ENCODE results near the gene AK1.
"Not testable (repeated sequence)": the region's sequence is repeated elsewhere in the genome, so short reads cannot be mapped to it uniquely, and the experiment has no call there.

The AK1 gene

GRCh38 chr9:127847178-127847510 lies 30.3 kb downstream of the AK1 start:
- TF ChIP-seq CTCF (IDR thresholded peaks at IDR 0.05; ENCODE audit: control insufficient read depth, extremely low read depth, insufficient read depth), result no peak
- H3K4me3 ChIP-seq (ENCODE audit: low read depth, low read length), result no peak overlapping the region
- no peak for DNase-seq (ENCODE audit: low read depth)

GRCh38 chr9:127846443-127847177 lies 30.9 kb downstream of the AK1 start:
- TF ChIP-seq CTCF (IDR thresholded peaks at IDR 0.05; ENCODE audit: control insufficient read depth, extremely low read depth, insufficient read depth), result no peak
- no peak overlapping the region for H3K4me3 ChIP-seq (ENCODE audit: low read depth, low read length)
- DNase-seq (ENCODE audit: low read depth), result no peak

GRCh38 chr9:127845619-127846018 lies 31.9 kb downstream of the AK1 start:
- DNase-seq (ENCODE audit: low read depth), result not testable (repeated sequence)

GRCh38 chr9:127844821-127845359 lies 32.6 kb downstream of the AK1 start:
- DNase-seq (ENCODE audit: low read depth), result no peak
- no peak overlapping the region for H3K4me3 ChIP-seq (ENCODE audit: low read depth, low read length)
- no peak for TF ChIP-seq CTCF (IDR thresholded peaks at IDR 0.05; ENCODE audit: control insufficient read depth, extremely low read depth, insufficient read depth)

More at GRCh38 chr9:127845619-127846018, 31.9 kb downstream of the AK1 start:
- H3K4me3 ChIP-seq (ENCODE audit: low read depth, low read length), result not testable (repeated sequence)

- TF ChIP-seq CTCF (IDR thresholded peaks at IDR 0.05; ENCODE audit: control insufficient read depth, extremely low read depth, insufficient read depth), result no peak
- no peak overlapping the region for H3K4me3 ChIP-seq (ENCODE audit: low read depth, low read length)
- no peak for DNase-seq (ENCODE audit: low read depth)
Observed at GRCh38 chr9:127841087-127841835, 36.2 kb downstream of the AK1 start.

GRCh38 chr9:127838375-127839078 lies 38.9 kb downstream of the AK1 start:
- no peak for DNase-seq (ENCODE audit: low read depth)
- no peak overlapping the region for H3K4me3 ChIP-seq (ENCODE audit: low read depth, low read length)
- no peak for TF ChIP-seq CTCF (IDR thresholded peaks at IDR 0.05; ENCODE audit: control insufficient read depth, extremely low read depth, insufficient read depth)

GRCh38 chr9:127837346-127837745 lies 40.1 kb downstream of the AK1 start:
- TF ChIP-seq CTCF (IDR thresholded peaks at IDR 0.05; ENCODE audit: control insufficient read depth, extremely low read depth, insufficient read depth), result no peak
- no peak for DNase-seq (ENCODE audit: low read depth)

GRCh38 chr9:127836561-127836960 lies 40.9 kb downstream of the AK1 start:
- DNase-seq (ENCODE audit: low read depth); H3K4me3 ChIP-seq (ENCODE audit: low read depth, low read length): not testable (repeated sequence)

More at GRCh38 chr9:127837346-127837745, 40.1 kb downstream of the AK1 start:
- no peak overlapping the region for H3K4me3 ChIP-seq (ENCODE audit: low read depth, low read length)
